Muscle of arm (tissue), 12 donors: ENCODE data around the gene CERS4. TPM values are rescaled to one million over a fixed set of nuclear protein-coding genes. Genes with fewer than 3 reads are reported as not detected.
A peak's percentile ranks its signal among the peaks of the same experiment; 100 is the strongest.
"Not testable (repeated sequence)": the region's sequence is repeated elsewhere in the genome, so short reads cannot be mapped to it uniquely, and the experiment has no call there.

Experiments
- DNase-seq: peaks from one replicate; pipeline ENCODE4 v3.0.0-alpha.2; 2013
- polyA plus RNA-seq, 12 donors: library from polyadenylated mRNA; unstranded; fragments of 120-200 nt; gene quantifications; one replicate each; pipeline ENCODE4 v1.2.1, GENCODE V29; 2013; ENCODE audit not compliant: insufficient read length in 12 of 12

CERS4 gene
- polyA plus RNA-seq, 12 donors: 9.9 to 43.6 (median 15.5) TPM; not detected in 1

GRCh38 chr19:8208119-8208921 is 850 bp upstream of the CERS4 start:
- no peak for DNase-seq

- peak; percentile 43 for DNase-seq
Observed at GRCh38 chr19:8209462-8210378, 550 bp downstream of the CERS4 start.

GRCh38 chr19:8210421-8211101 is 1.4 kb downstream of the CERS4 start:
- no peak for DNase-seq

GRCh38 chr19:8212212-8212611 is 3.0 kb downstream of the CERS4 start:
- DNase-seq: no peak

- no peak for DNase-seq
Observed at GRCh38 chr19:8212916-8213315, 3.7 kb downstream of the CERS4 start.

- DNase-seq: no peak
Observed at GRCh38 chr19:8213827-8214672, 4.9 kb downstream of the CERS4 start.

GRCh38 chr19:8214802-8215201 is 5.6 kb downstream of the CERS4 start:
- DNase-seq: no peak

- no peak for DNase-seq
Observed at GRCh38 chr19:8215783-8216182, 6.6 kb downstream of the CERS4 start.

- DNase-seq: no peak
Observed at GRCh38 chr19:8216357-8216756, 7.2 kb downstream of the CERS4 start.

- not testable (repeated sequence) for DNase-seq
Observed at GRCh38 chr19:8218127-8218526, 9.0 kb downstream of the CERS4 start.

- no peak for DNase-seq
Observed at GRCh38 chr19:8220481-8220880, 11.3 kb downstream of the CERS4 start.

GRCh38 chr19:8221161-8221560 is 12.0 kb downstream of the CERS4 start:
- DNase-seq: no peak

- not testable (repeated sequence) for DNase-seq
Observed at GRCh38 chr19:8223442-8223841, 14.3 kb downstream of the CERS4 start.

- DNase-seq: no peak
Observed at GRCh38 chr19:8224394-8225145, 15.4 kb downstream of the CERS4 start.

- DNase-seq: no peak
Observed at GRCh38 chr19:8231073-8231604, 22.0 kb downstream of the CERS4 start.

GRCh38 chr19:8233370-8233769 is 24.2 kb downstream of the CERS4 start:
- DNase-seq: no peak

GRCh38 chr19:8237026-8237425 is 27.9 kb downstream of the CERS4 start:
- DNase-seq: no peak

- no peak for DNase-seq
Observed at GRCh38 chr19:8238251-8238650, 29.1 kb downstream of the CERS4 start.

- no peak for DNase-seq
Observed at GRCh38 chr19:8239528-8240273, 30.5 kb downstream of the CERS4 start.
